ENCODE data around the gene PCK1.

PCK1 gene

GRCh38 chr20:57608516-57608915 is 47.6 kb downstream of the PCK1 start:
- no peak for DNase-seq (ENCODE audit: low read depth)

- no peak for DNase-seq (ENCODE audit: low read depth)
Measured at GRCh38 chr20:57609086-57609841, 48.4 kb downstream of the PCK1 start.

GRCh38 chr20:57609842-57610167 is 48.9 kb downstream of the PCK1 start:
- DNase-seq (ENCODE audit: low read depth): no peak

- no peak for DNase-seq (ENCODE audit: low read depth)
Measured at GRCh38 chr20:57610261-57610952, 49.5 kb downstream of the PCK1 start.

- DNase-seq (ENCODE audit: low read depth): no peak
Measured at GRCh38 chr20:57611586-57612311, 50.8 kb downstream of the PCK1 start.

- DNase-seq (ENCODE audit: low read depth): no peak
Measured at GRCh38 chr20:57612436-57612835, 51.5 kb downstream of the PCK1 start.

- no peak for DNase-seq (ENCODE audit: low read depth)
Measured at GRCh38 chr20:57612916-57613315, 52.0 kb downstream of the PCK1 start.

- no peak for DNase-seq (ENCODE audit: low read depth)
Measured at GRCh38 chr20:57613481-57613921, 52.6 kb downstream of the PCK1 start.

GRCh38 chr20:57614490-57615444 is 53.9 kb downstream of the PCK1 start:
- no peak for DNase-seq (ENCODE audit: low read depth)

- no peak for DNase-seq (ENCODE audit: low read depth)
Measured at GRCh38 chr20:57615445-57615811, 54.5 kb downstream of the PCK1 start.

- no peak for DNase-seq (ENCODE audit: low read depth)
Measured at GRCh38 chr20:57616143-57616951, 55.4 kb downstream of the PCK1 start.

- no peak for DNase-seq (ENCODE audit: low read depth)
Measured at GRCh38 chr20:57617079-57617795, 56.3 kb downstream of the PCK1 start.
